VCaP (cell line): ENCODE data around the gene CPB1.
"Not testable (repeated sequence)": the region's sequence is repeated elsewhere in the genome, so short reads cannot be mapped to it uniquely, and the experiment has no call there.

Experiments
- H3K27ac ChIP-seq: fragments of 450-650 bp; 2 replicates; pipeline ENCODE4 v1.5.1; 2017
- TF ChIP-seq, protein P1 (sequence below): fragments of 450-650 bp; conservative IDR thresholded peaks from 2 replicates; pipeline ENCODE4 v1.5.1; 2017; ENCODE audit warnings: mild to moderate bottlenecking, moderate library complexity

Gene CPB1

GRCh38 chr3:148827585-148827984 is at the start of gene CPB1:
TSS of gene CPB1 (plus strand) at chr3:148827811. CDS start at chr3:148827824, 13 bp downstream.
- TF ChIP-seq, protein P1, sequence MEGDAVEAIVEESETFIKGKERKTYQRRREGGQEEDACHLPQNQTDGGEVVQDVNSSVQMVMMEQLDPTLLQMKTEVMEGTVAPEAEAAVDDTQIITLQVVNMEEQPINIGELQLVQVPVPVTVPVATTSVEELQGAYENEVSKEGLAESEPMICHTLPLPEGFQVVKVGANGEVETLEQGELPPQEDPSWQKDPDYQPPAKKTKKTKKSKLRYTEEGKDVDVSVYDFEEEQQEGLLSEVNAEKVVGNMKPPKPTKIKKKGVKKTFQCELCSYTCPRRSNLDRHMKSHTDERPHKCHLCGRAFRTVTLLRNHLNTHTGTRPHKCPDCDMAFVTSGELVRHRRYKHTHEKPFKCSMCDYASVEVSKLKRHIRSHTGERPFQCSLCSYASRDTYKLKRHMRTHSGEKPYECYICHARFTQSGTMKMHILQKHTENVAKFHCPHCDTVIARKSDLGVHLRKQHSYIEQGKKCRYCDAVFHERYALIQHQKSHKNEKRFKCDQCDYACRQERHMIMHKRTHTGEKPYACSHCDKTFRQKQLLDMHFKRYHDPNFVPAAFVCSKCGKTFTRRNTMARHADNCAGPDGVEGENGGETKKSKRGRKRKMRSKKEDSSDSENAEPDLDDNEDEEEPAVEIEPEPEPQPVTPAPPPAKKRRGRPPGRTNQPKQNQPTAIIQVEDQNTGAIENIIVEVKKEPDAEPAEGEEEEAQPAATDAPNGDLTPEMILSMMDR, result no peak
- no peak within 1 kb of the TSS for H3K27ac ChIP-seq

DNA sequence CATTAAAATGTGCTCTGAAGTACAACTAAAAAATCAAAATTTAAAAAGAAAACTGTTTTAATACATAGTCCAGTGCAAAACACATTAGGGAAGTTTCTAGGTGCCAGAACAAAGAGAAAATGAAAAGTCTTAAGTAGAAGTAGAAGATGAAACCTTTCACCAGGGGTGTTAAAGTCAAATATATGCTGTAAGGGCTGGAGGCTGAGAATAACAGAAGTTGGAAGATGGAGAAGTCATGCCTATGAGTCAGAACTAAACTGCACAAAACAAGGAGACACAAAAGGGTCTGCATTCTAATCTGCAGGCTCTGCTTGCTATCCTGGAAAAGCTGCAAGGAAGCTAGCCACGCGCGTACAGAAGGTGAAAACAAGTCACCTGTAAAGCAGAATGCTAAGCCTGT is 48.7 kb upstream of the CPB1 start:
- TF ChIP-seq, protein P1, result no peak
- no peak overlapping the region for H3K27ac ChIP-seq

DNA sequence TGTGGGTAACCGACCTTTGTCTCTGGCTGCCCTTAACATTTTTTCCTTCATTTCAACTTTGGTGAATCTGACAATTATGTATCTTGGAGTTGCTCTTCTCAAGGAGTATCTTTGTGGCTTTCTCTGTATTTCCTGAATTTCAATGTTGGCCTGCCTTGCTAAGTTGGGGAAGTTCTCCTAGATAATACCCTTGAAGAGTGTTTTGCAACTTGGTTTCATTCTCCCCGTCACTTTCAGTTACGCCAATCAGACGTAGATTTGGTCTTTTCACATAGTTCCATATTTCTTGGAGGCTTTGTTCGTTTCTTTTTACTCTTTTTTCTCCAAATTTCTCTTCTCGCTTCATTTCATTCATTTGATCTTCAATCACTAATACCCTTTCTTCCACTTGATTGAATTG is 42.6 kb upstream of the CPB1 start:
- H3K27ac ChIP-seq, result not testable (repeated sequence)

- not testable (repeated sequence) for H3K27ac ChIP-seq
These were observed 41.5 kb upstream of the CPB1 start for GRCh38 chr3:148786159-148786558.

DNA sequence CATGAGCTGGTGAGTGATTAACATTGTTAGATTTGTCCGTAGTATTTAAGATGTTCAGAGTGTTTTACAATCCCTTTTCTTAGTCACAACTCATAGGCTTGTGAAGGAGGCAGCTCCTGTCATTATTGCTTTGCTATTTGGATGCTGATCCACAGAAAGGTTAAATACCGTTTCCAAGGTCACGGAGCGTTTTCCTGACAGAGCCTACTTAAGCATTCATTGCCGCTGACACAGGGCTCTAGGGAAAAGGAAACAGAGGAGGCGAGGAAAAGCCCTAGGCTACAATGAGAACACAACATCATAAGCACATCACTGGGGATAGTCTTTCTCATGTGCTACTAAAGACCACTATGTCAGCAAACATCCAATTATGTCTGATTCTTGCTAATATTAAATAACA is 38.5 kb upstream of the CPB1 start:
- no peak overlapping the region for H3K27ac ChIP-seq
- TF ChIP-seq, protein P1, result no peak

- TF ChIP-seq, protein P1, result no peak
- H3K27ac ChIP-seq, result no peak overlapping the region
These were observed 37.7 kb upstream of the CPB1 start for GRCh38 chr3:148789906-148790305.

- H3K27ac ChIP-seq, result no peak overlapping the region
- TF ChIP-seq, protein P1, result no peak
These were observed 37.2 kb upstream of the CPB1 start for GRCh38 chr3:148790370-148790769.

DNA sequence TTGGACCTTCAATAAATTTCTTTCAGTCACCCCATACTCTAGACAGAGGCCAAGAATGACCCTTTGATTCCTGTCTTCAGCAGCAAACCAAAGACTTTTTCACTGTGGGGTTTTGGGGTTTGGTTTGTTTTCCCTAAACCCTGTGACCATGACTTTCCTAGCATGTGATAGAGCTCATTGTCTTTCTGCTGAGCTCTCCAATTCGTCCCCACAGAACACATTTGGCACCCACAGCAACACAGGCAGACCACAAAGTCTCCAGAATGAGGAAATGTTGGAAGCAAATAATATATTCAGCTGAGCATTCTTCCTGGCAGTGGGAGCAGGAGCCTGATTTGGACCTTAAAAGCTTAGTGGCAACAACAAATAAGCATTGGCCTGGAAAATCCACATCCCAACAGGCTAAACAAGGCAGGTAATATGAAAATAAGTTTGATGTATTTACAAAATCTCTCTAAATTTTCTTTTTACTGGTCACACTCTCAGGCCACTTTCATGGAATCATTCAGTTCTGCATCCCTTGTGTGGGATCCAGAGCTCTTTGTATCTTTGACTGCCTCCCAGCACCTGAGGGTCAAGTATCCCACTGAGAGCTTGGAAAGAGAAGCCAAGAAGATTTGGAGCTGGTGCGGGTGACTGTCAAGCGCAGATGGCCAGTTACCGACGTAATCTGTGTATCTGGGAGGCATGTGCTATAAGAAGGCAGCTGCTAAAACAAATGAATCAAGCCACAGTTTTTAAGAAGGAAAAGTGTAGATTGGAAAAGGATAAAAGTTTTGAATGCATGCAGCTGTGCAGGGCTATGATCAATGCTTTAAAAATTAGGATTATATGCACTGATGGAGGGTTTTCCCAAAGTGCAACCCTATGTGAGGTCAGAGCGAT is 36.5 kb upstream of the CPB1 start:
- H3K27ac ChIP-seq, result no peak overlapping the region
- TF ChIP-seq, protein P1, result no peak
